ES-I3 (cell line): ENCODE results near the gene IFNAR2.
A peak's percentile ranks its signal among the peaks of the same experiment; 100 is the strongest.
"Not testable (repeated sequence)": the region's sequence is repeated elsewhere in the genome, so short reads cannot be mapped to it uniquely, and the experiment has no call there.

Experiments used
- H3K36me3 ChIP-seq: 2 replicates; pipeline ENCODE4 v1.6.1; 2013; ENCODE audit warnings: mild to moderate bottlenecking, low read length, control low read depth, moderate library complexity; ENCODE audit not compliant: insufficient read depth
- H3K4me1 ChIP-seq: 2 replicates; pipeline ENCODE4 v1.6.1; 2013; ENCODE audit warnings: mild to moderate bottlenecking, control low read depth, low read length; ENCODE audit not compliant: insufficient read depth
- H3K9ac ChIP-seq: 2 replicates; pipeline ENCODE4 v1.6.1; 2013; ENCODE audit warnings: low read depth, mild to moderate bottlenecking, low read length, moderate library complexity
- H3K9me3 ChIP-seq: 2 replicates; pipeline ENCODE4 v1.6.1; 2013; ENCODE audit warnings: mild to moderate bottlenecking, low read length, moderate library complexity; ENCODE audit not compliant: control insufficient read depth, insufficient read depth

The IFNAR2 gene

DNA sequence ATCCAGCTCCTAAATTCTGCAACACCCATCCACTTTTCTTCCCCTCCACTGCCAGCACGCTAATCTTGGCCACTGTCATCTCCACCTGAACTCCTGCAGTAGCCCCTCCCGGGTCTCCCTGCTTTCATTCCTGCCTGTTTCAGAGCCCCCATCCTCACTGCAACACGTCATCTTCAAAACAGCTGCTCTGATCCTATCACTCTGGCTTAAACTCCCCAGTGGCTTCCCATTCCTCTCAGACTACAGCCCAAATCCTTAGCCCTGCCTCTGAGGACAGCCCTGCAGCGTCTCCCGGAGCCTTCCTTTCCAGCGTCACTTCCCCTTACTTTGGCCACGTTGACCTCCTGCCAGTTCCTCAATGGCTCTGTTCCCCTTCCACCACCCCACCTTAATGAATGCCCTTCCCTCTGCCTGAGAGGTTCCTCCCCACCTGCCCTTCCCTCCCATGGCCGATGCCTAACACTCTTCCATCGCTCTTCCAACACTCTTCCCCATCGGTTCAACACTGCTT, 22.9 kb upstream of the IFNAR2 start:
- H3K4me1 ChIP-seq, result no peaks in the 10 kb centered on the region
- H3K36me3 ChIP-seq, result no peaks in the 10 kb centered on the region
- peaks cover 9% of the 10 kb centered on the region; the same call in 1 of the 2 replicates for H3K9me3 ChIP-seq
- H3K9ac ChIP-seq, result no peak overlapping the region

DNA sequence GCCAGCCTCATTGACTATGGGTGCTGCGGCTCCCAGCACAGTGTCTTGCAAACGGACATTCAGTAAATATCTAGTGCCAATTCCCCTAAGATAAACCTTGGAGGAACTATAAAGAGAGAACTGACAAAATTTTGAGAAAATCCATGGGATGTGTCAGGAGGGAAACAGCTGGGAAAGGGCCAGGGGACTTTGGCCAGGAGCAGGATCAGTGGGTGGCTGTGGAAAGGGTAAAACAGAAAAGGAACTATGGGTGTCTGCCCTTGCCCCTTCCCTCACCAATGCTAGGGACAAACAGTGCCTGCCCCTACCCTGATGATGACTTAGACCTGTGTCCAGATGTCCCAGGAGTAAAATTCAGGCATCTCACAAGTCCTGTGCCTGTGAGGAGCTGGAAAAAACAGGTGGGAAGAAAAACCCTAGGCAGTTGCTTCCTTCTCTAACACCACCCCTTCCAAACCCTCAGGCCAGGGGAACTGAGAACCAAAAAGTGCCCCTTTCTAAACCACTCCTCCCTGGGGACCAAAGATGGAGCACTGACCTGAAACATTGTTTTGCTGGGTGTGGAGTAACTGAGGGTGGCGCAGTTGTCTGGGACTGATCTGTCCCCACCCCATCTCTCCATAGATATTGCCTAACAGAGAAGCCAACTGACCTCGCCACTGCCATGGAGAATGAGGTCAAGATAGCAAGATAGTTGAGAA, 22.1 kb upstream of the IFNAR2 start:
- Histone ChIP-seq H3K4me1 (no peaks in the 10 kb centered on the region), H3K9ac (no peak overlapping the region), H3K36me3 (no peaks in the 10 kb centered on the region), H3K9me3 (peaks cover 9% of the 10 kb centered on the region; the same call in 1 of the 2 replicates)

DNA sequence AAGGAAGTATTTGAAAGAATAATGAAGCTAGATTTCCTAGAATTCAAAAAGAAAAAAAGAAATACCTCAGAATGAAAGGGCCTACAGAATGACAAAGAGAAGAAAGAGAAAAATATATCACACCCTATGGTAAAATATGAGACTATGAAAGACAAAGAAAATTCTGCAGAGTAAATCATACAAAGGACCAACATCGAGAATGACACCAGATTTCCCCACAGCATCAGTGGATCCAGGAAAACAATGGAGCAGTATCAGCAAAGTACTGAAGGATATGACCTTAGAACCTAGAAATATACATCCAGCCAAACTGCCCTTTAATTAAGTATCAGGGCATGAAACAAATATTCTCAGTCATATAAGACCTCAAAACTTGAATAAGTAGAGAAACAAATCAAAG, 21.2 kb upstream of the IFNAR2 start:
- H3K4me1 ChIP-seq, result no peaks in the 10 kb centered on the region

DNA sequence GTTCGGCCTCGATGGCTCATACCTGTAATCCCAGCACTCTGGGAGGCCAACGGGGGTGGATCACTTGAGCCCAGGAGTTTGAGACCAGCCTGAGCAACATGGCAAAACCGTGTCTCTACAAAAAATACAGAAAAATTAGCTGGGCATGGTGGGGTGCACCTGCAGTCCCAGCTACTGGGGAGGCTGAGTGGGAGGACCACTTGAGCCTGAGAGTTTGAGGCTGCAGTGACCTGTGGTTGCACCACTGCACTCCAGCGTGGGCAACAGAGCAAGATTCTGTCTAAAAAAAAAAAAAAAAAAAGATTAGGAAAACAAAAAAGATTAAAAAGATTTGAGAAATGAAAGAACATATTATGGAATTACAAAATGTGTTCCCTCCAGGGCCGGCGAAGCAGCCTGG, 18.4 kb upstream of the IFNAR2 start:
- no peak overlapping the region for H3K9ac ChIP-seq
- peaks cover 7% of the 10 kb centered on the region for H3K4me1 ChIP-seq
- no peaks in the 10 kb centered on the region for H3K36me3 ChIP-seq
- H3K9me3 ChIP-seq, result peaks cover 9% of the 10 kb centered on the region; the same call in 1 of the 2 replicates

More for the DNA sequence above, 21.2 kb upstream of the IFNAR2 start:
- Histone ChIP-seq H3K9me3 (peaks cover 9% of the 10 kb centered on the region; the same call in 1 of the 2 replicates), H3K36me3 (no peaks in the 10 kb centered on the region), H3K9ac (no peak overlapping the region)

DNA sequence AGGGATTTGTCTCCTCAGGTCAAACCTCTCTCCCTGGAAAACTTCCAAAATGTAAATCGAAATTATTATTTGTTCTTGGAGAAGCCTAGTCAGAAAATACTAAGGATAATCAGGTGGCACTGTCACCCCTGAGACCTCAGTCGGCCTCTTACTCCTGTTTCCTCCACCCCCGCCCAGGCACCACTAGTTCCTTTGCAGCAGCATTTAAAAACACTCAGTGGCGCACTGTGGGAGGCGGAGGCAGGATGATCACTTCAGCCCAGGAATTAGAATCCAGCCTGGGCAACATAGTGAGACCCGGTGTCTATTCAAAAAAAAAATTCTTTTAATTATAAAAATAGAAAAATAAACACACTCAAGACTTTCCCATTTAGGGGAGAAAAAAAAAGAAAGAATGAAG, 18.0 kb upstream of the IFNAR2 start:
- peaks cover 9% of the 10 kb centered on the region; the same call in 1 of the 2 replicates for H3K9me3 ChIP-seq
- H3K36me3 ChIP-seq, result no peaks in the 10 kb centered on the region
- no peak overlapping the region for H3K9ac ChIP-seq
- H3K4me1 ChIP-seq, result peaks cover 11% of the 10 kb centered on the region

DNA sequence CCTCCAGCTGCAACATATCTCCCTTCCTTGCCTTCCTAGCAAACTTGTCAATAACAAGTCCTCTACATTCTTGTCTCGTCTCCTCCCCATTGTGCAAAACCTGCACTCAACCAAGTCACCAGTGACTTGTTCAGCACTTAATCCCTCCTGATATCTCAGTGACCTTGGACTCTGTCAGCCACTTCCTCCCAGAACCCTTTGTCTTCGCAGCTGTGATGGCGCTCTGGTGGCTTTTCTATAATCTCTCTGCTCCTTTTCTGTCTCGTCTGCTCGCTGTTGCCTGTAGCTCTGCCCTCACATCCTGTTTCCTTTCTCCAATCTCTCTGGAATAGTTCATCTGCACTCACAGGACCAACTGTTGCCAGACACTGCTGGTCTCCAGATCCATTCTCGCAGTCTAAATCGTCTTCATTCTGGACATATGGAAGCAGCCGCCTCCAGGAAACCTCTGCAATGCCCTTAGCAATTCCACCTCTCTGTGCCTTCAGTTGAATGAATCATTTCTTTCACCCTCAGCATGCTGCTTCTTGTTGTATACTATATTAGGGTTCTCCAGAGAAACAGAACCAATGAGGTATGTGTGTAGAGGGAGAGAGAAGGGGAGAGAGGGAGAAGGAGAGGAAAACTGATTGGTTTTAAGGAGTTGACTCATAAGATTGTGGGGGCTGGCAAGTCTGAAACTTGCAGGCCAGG, 17.4 kb upstream of the IFNAR2 start:
- Histone ChIP-seq H3K4me1 (peaks cover 16% of the 10 kb centered on the region), H3K9ac (no peak overlapping the region), H3K9me3 (peaks cover 9% of the 10 kb centered on the region; the same call in 1 of the 2 replicates), H3K36me3 (no peaks in the 10 kb centered on the region)

DNA sequence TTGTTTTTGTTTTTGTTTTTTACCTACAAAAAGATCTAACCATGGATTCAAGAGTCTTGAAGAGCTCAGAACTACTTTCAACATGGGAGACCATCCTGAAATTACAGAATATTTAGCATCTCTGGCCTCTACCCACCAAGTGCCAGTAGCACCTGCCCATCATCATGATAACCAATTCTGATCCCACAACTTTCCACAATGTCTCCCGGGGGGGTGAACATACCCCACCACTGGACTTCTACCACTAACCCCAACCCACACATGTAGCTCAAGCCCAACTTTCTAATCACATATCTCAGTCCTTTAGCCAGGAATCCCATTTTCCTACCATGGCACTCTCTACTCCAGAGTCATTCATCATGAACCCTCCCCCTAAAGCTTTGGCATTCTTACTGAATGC, 15.7 kb upstream of the IFNAR2 start:
- H3K9me3 ChIP-seq, result no peaks in the 10 kb centered on the region
- peaks cover 21% of the 10 kb centered on the region for H3K4me1 ChIP-seq
- no peaks in the 10 kb centered on the region for H3K36me3 ChIP-seq
- H3K9ac ChIP-seq, result no peak overlapping the region

DNA sequence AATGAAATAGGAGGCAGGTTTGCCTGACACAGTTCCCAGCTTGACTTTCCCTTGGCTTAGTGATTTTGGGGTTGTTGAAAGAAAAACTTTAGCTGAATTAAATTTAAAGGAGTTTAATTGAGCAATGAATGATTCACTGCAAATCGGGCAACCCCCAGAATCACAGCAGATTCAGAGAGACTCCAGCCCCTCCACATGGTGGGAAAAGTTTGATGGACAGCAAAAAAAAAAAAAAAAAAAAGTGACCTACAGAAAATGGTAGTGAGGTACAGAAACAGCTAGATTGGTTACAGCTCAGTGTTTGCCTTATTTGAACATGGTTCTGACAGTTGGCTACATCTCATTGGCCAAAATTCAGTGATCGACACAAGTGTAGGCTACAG, 12.6 kb upstream of the IFNAR2 start:
- H3K36me3 ChIP-seq, result no peaks in the 10 kb centered on the region
- H3K9me3 ChIP-seq, result no peaks in the 10 kb centered on the region
- no peak overlapping the region for H3K9ac ChIP-seq
- peaks cover 21% of the 10 kb centered on the region for H3K4me1 ChIP-seq

DNA sequence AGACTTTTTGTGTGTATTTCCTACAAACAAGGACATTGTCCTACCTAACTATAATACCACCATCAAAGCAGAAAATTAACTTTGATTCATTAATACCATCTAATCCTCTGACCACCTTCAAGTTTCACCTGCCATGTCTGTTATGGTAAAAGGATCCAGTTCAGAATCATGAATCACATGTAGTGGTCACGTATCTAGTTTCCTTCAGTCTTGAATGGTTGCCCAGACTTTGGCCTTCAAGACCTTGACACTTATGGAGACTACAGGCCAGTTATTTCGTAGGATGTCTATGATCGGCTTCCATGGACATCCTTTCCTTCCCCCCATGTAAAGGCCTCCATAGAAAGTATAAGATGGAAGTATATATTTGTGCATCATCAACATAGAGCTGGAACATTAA, 10.4 kb upstream of the IFNAR2 start:
- Histone ChIP-seq H3K4me1 (peaks cover 21% of the 10 kb centered on the region), H3K36me3 (no peaks in the 10 kb centered on the region), H3K9me3 (no peaks in the 10 kb centered on the region; the same call in 1 of the 2 replicates), H3K9ac (no peak overlapping the region)

DNA sequence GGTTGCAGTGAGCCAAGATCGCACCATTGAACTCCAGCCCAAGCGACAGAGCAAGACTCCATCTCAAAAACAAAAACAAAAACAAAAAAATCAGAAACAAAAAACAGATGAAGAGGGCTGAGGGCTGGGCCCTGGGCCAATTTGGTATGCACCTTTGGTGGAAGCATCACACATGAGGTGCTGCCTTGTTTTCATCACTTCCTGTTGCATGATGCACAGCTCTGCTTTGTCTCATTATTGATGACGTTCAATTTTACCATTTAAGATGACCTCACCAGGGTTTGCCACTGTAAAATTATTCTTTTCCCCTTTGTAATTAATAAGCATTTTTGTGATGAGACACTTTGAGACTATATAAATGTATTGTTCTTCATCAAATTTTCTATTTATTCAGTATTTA, 9.8 kb upstream of the IFNAR2 start:
- peaks cover 21% of the 10 kb centered on the region for H3K4me1 ChIP-seq
- no peaks in the 10 kb centered on the region; the same call in 1 of the 2 replicates for H3K9me3 ChIP-seq
- H3K36me3 ChIP-seq, result no peaks in the 10 kb centered on the region
- H3K9ac ChIP-seq, result no peak overlapping the region

DNA sequence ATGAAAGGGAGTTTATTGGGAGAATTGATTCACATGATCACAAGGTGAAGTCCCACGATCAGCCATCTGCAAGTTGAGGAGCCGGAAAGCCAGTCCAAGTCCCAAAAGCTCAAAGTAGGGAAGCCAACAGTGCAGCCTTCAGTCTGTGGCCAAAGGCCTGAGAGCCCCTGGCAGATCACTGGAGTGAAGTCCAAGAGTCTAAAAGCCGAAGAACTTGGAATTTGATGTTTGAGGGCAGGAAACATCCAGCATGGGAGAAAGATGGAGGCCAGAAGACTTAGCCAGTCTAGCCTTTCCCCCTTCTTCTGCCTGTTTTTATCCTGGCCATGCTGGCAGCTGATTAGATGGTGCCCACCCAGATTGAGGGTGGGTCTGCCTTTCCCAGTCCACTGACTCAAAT, 4.4 kb upstream of the IFNAR2 start:
- not testable (repeated sequence) for H3K9me3 ChIP-seq, H3K36me3 ChIP-seq, H3K9ac ChIP-seq, H3K4me1 ChIP-seq

DNA sequence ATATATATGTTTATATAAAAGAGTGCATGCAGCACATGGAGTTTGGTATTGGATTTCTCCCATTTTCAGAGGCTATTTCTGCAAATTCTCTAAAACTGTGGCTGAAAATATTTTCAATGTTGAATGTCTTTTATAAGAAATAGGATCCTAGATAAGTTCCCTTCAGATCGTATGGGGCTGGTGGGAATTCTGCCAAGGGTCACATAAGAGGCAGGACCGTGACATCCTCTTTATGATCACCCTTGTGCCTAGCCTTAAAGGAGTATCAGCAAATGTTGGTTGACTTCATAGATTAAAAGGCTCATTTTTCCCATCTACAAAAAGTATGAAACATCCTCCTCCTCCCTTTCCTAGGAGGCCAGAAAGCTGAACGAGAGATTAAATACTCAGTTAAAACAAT, 1.3 kb upstream of the IFNAR2 start:
- Histone ChIP-seq H3K36me3 (no peaks in the 10 kb centered on the region), H3K9ac (no peak overlapping the region), H3K9me3 (no peaks in the 10 kb centered on the region; the same call in 1 of the 2 replicates), H3K4me1 (peaks cover 12% of the 10 kb centered on the region; the same call in 1 of the 2 replicates)

DNA sequence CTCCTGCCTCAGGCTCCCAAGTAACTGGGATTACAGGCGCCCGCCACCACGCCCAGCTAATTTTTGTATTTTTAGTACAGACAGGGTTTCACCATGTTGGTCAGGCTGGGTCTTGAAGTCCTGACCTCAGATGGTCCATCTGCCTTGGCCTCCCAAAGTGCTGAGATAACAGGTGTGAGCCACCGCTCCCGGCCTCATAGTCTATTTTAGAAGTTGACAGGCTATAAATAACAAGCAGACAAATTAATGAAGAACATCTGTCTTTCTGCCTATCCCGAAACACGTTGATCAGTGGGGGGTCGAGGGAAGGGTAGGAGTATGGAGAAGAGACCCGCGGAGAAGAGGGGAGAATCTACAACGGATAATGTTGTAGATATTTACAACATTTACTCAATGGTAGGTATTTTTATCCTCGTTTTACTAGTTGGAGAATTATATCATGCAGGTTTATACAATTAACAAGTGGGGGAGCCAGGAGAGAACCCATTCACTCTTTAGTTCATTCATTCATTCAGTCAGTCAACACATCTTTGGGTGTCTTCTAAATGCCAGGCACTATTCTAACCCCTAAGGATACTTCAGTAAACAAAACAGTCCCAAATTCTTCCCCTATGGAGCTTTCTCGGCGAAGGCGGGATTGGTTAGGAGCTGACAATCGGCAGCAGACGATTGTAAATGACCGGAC, 497 bp upstream of the IFNAR2 start:
- Histone ChIP-seq H3K36me3 (no peaks in the 10 kb centered on the region), H3K4me1 (peaks cover 12% of the 10 kb centered on the region; the same call in 1 of the 2 replicates), H3K9me3 (no peaks in the 10 kb centered on the region; the same call in 1 of the 2 replicates), H3K9ac (peak overlapping the region; percentile 43; the same call in 1 of the 2 replicates)

DNA sequence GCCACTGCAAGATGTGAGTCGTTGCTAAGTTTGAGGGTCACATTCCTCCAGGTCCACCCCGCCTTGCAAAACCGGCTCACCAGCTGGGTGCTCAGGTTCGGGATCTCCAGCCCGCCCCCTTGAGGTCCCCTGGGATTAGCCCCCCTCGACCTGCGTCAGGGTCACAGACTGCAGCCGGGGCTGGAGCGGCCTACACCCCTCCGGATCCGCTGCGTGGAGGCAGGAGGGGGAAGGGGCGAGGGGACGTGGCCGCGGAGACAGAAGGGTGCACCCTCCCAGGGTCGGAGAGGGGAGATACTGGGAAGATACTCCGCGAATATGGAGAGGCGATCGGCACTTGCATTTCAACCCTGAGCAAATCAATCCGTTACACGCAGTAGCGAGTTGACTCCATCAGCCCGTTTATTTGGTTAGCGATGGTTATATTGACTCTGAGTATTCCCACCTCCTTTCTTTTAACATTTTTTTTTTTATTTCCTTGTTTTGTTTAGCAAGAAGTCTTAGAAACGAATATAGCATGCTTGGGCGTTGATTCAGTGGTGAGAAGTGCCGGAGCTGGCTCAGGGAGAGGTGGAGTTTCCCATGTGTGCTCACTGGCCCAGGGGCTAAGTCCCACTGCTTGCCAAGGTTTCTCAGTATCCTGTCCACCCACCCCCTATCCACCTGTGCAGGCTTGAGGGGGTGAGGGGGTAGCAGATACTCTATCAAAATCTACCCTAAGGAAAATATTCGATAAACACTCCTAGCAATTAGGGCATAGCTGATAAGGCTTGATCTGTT, 997 bp downstream of the IFNAR2 start:
- no peaks in the 10 kb centered on the region for H3K36me3 ChIP-seq
- H3K9ac ChIP-seq, result peak overlapping the region; percentile 94
- H3K4me1 ChIP-seq, result peaks cover 12% of the 10 kb centered on the region; the same call in 1 of the 2 replicates
- H3K9me3 ChIP-seq, result no peaks in the 10 kb centered on the region; the same call in 1 of the 2 replicates
